ENCODE measurements around the gene LHX2.
A peak's percentile ranks its signal among the peaks of the same experiment; 100 is the strongest.

Gene LHX2

GRCh38 chr9:124000161-124000783 lies 11.3 kb upstream of the LHX2 start:
- no peak for DNase-seq

- no peak for DNase-seq
Observed at GRCh38 chr9:124000784-124001457, 10.6 kb upstream of the LHX2 start.

- DNase-seq: no peak
Observed at GRCh38 chr9:124001458-124001799, 10.1 kb upstream of the LHX2 start.

GRCh38 chr9:124001866-124002525 lies 9.6 kb upstream of the LHX2 start:
- no peak for DNase-seq

- DNase-seq: no peak
Observed at GRCh38 chr9:124003636-124004349, 7.8 kb upstream of the LHX2 start.

GRCh38 chr9:124004593-124004992 lies 7.0 kb upstream of the LHX2 start:
- DNase-seq: no peak

- DNase-seq: no peak
Observed at GRCh38 chr9:124005029-124005771, 6.4 kb upstream of the LHX2 start.

GRCh38 chr9:124006448-124007361 lies 4.9 kb upstream of the LHX2 start:
- DNase-seq: no peak

GRCh38 chr9:124007565-124008302 lies 3.8 kb upstream of the LHX2 start:
- DNase-seq: no peak

- DNase-seq: peak; percentile 41
Observed at GRCh38 chr9:124008303-124008693, 3.3 kb upstream of the LHX2 start.

GRCh38 chr9:124008694-124009530 lies 2.7 kb upstream of the LHX2 start:
- DNase-seq: no peak

- DNase-seq: no peak
Observed at GRCh38 chr9:124009531-124010217, 1.9 kb upstream of the LHX2 start.

- DNase-seq: no peak
Observed at GRCh38 chr9:124010303-124010664, 1.3 kb upstream of the LHX2 start.

GRCh38 chr9:124010665-124011321 lies 775 bp upstream of the LHX2 start:
- no peak for DNase-seq

GRCh38 chr9:124012368-124013301 lies 1.1 kb downstream of the LHX2 start:
- DNase-seq: no peak

- no peak for DNase-seq
Observed at GRCh38 chr9:124013309-124014210, 2.0 kb downstream of the LHX2 start.

All from activated CD4-positive, alpha-beta T cell treated with anti-CD3 and anti-CD28 coated beads, Interleukin-2, Interleukin-6, amounts not matched to agents 100 ng/mL and 50 ng/mL, durations not matched to agents 16 hours and 8 hours (primary cell).